Measurements from ENCODE around the gene ETS1.

- TF ChIP-seq CTCF (IDR thresholded peaks at IDR 0.05), result no peak
- no peak for TF ChIP-seq POLR2A (IDR thresholded peaks at IDR 0.05; ENCODE audit: low read length)
- TF ChIP-seq ELK1 (IDR thresholded peaks at IDR 0.05; ENCODE audit: low read depth, low read length), result no peak
- no peak for TF ChIP-seq REST (IDR thresholded peaks at IDR 0.05)
- no peak for TF ChIP-seq HDAC2 (IDR thresholded peaks at IDR 0.05)
- TF ChIP-seq RCOR1 (IDR thresholded peaks at IDR 0.05; ENCODE audit: low read depth, low read length), result no peak
- TF ChIP-seq ESRRA (IDR thresholded peaks at IDR 0.05; ENCODE audit: borderline replicate concordance, low read length), result no peak
- no peak for TF ChIP-seq KDM1A (IDR thresholded peaks at IDR 0.05; ENCODE audit: low read depth)
- no peak for TF ChIP-seq POLR2AphosphoS2 (conservative IDR thresholded peaks at IDR 0.05; ENCODE audit: low read length)
- TF ChIP-seq EP300 (IDR thresholded peaks at IDR 0.05), result no peak
These were observed 63.2 kb downstream of the ETS1 start for GRCh38 chr11:128524172-128524571.

All from A549 (cell line).